SH-SY5Y (cell line): ENCODE measurements around the gene RHBDL2.

Experiments used
- GATA2 ChIP-seq: IDR thresholded peaks from 2 replicates; pipeline ENCODE4 v1.6.1; 2011; ENCODE audit warnings: mild to moderate bottlenecking, low read depth, low read length
- GATA3 ChIP-seq: IDR thresholded peaks from 2 replicates; pipeline ENCODE4 v1.6.1; 2011; ENCODE audit warnings: low read depth, mild to moderate bottlenecking, low read length, moderate library complexity

DNA sequence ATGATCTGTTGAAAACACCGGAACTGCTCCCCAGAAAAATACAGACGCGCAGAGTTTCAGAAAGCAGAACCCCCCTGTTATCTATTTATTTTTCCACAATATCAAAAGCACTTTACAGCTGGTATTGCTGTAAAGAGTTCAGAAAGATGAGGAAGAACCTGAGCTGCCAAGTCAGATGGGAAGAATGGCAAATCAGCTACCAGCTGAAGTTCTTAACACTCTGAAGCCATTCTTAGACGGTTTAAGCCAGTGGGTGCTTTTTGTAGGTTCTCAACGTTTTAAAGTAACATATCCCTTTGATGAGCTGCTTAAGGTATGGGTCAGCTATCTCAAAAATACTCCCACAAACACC, 48.7 kb upstream of the RHBDL2 start:
- TF ChIP-seq GATA2, result no peak
- TF ChIP-seq GATA3, result no peak
